Hindlimb muscle (tissue), 1 donor: ENCODE measurements around the gene INTS6. TPM values are rescaled to one million over a fixed set of nuclear protein-coding genes. Genes with fewer than 3 reads are reported as not detected.

Experiments
- DNase-seq: peaks from one replicate; pipeline ENCODE4 v3.0.0-alpha.2; 2013
- polyA plus RNA-seq: library from polyadenylated mRNA; unstranded; fragments of 120-200 nt; gene quantifications from one replicate; pipeline ENCODE4 v1.2.1, GENCODE V29; 2013; ENCODE audit not compliant: insufficient read length

The INTS6 gene
- polyA plus RNA-seq, 1 donor = 17.8 TPM

GRCh38 chr13:51456510-51456909 lies 3.7 kb upstream of the INTS6 start:
- DNase-seq = no peak

GRCh38 chr13:51455532-51455931 lies 2.7 kb upstream of the INTS6 start:
- DNase-seq = no peak

- peak; percentile 43 for DNase-seq
Measured at GRCh38 chr13:51453959-51454703, 1.3 kb upstream of the INTS6 start.

GRCh38 chr13:51453207-51453958 lies 547 bp upstream of the INTS6 start:
- DNase-seq = no peak

- peak; percentile 78 for DNase-seq
Measured at GRCh38 chr13:51451467-51452360, 1.1 kb downstream of the INTS6 start.

- DNase-seq = no peak
Measured at GRCh38 chr13:51451134-51451466, 1.7 kb downstream of the INTS6 start.

- DNase-seq = no peak
Measured at GRCh38 chr13:51449018-51449417, 3.8 kb downstream of the INTS6 start.

GRCh38 chr13:51444922-51445321 lies 7.9 kb downstream of the INTS6 start:
- peak; percentile 28 for DNase-seq

GRCh38 chr13:51440381-51440780 lies 12.5 kb downstream of the INTS6 start:
- DNase-seq = no peak

- no peak for DNase-seq
Measured at GRCh38 chr13:51437550-51438127, 15.2 kb downstream of the INTS6 start.

GRCh38 chr13:51435002-51435578 lies 17.7 kb downstream of the INTS6 start:
- DNase-seq = no peak

- DNase-seq = no peak
Measured at GRCh38 chr13:51432576-51432975, 20.3 kb downstream of the INTS6 start.

- DNase-seq = no peak
Measured at GRCh38 chr13:51426982-51427381, 25.9 kb downstream of the INTS6 start.

GRCh38 chr13:51425410-51426042 lies 27.3 kb downstream of the INTS6 start:
- no peak for DNase-seq

- no peak for DNase-seq
Measured at GRCh38 chr13:51423766-51424165, 29.1 kb downstream of the INTS6 start.

- DNase-seq = no peak
Measured at GRCh38 chr13:51422484-51422883, 30.4 kb downstream of the INTS6 start.

- DNase-seq = no peak
Measured at GRCh38 chr13:51420681-51421490, 31.9 kb downstream of the INTS6 start.

GRCh38 chr13:51419001-51419636 lies 33.7 kb downstream of the INTS6 start:
- DNase-seq = no peak

GRCh38 chr13:51417716-51418115 lies 35.1 kb downstream of the INTS6 start:
- DNase-seq = no peak

- DNase-seq = no peak
Measured at GRCh38 chr13:51416107-51416506, 36.7 kb downstream of the INTS6 start.
